Endothelial cell of umbilical vein (primary cell): Measurements from ENCODE around the gene STAB1.

Experiments used
- EZH2 ChIP-seq: IDR thresholded peaks from 2 replicates; pipeline ENCODE4 v1.6.1; 2012; ENCODE audit warnings: borderline replicate concordance, low read depth, mild to moderate bottlenecking, moderate library complexity, low read length, inconsistent platforms; ENCODE audit not compliant: severe bottlenecking
- JUN ChIP-seq: IDR thresholded peaks from 2 replicates; pipeline ENCODE4 v1.6.1; 2011; ENCODE audit warnings: borderline replicate concordance, low read depth; ENCODE audit not compliant: insufficient read length, insufficient read depth
- MAX ChIP-seq: IDR thresholded peaks from 2 replicates; pipeline ENCODE4 v1.6.1; 2011; ENCODE audit not compliant: insufficient read depth, insufficient read length
- TF ChIP-seq, protein P1 (sequence below), 2 donors: IDR thresholded peaks; 1 replicate in 1 of 2; 2 replicates in 1 of 2; pipeline ENCODE4 v1.5.1; 2011; ENCODE audit warnings: low read length in 2 of 2, mild to moderate bottlenecking in 2 of 2, moderate library complexity in 2 of 2, control low read depth in 1 of 2, inconsistent platforms in 1 of 2, low read depth in 1 of 2; ENCODE audit not compliant: insufficient read depth in 1 of 2; ENCODE audit errors: extremely low read depth in 1 of 2

DNA sequence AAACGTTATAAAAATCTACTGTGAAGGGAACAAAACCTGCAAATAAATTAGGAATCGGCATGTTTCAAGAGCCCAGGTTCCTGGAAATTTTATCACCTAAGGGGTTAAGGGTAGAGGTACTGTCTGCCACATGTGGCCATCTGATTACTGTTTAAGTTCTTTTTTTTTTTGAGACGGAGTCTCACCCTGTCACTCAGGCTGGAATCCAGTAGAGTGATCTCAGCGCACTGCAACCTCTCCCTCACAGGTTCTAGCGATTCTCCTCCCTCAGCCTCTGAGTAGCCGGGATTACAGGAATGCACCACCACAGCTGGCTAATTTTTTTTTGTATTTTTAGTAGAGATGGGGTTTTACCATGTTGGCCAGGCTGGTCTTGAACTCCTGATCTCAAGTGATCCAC is 77.1 kb downstream of the STAB1 start:
- TF ChIP-seq, protein P1, sequence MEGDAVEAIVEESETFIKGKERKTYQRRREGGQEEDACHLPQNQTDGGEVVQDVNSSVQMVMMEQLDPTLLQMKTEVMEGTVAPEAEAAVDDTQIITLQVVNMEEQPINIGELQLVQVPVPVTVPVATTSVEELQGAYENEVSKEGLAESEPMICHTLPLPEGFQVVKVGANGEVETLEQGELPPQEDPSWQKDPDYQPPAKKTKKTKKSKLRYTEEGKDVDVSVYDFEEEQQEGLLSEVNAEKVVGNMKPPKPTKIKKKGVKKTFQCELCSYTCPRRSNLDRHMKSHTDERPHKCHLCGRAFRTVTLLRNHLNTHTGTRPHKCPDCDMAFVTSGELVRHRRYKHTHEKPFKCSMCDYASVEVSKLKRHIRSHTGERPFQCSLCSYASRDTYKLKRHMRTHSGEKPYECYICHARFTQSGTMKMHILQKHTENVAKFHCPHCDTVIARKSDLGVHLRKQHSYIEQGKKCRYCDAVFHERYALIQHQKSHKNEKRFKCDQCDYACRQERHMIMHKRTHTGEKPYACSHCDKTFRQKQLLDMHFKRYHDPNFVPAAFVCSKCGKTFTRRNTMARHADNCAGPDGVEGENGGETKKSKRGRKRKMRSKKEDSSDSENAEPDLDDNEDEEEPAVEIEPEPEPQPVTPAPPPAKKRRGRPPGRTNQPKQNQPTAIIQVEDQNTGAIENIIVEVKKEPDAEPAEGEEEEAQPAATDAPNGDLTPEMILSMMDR (IDR thresholded peaks at IDR 0.05; ENCODE audit: extremely low read depth in 1 of 2, insufficient read depth in 1 of 2, low read depth in 1 of 2, low read length in 2 of 2) = no peak
- TF ChIP-seq EZH2 = no peak
- TF ChIP-seq JUN = no peak
- TF ChIP-seq MAX = no peak
